ENCODE data around the gene PRSS53. TPM values are rescaled to one million over a fixed set of nuclear protein-coding genes. Genes with fewer than 3 reads are reported as not detected.

PRSS53 gene
- total and polyA plus RNA-seq, 2 experiments from 2014 or later = 0.36 to 2.7 TPM

- Mint-ChIP-seq H3K27me3 (ENCODE audit: insufficient read depth, low read depth, poor library complexity) (peaks cover 17% of the 10 kb centered on the region), H3K9me3 (no peaks in the 10 kb centered on the region; the same call in 1 of the 3 replicates), H3K4me3 (no peak overlapping the region), H3K4me1 (peaks cover 9% of the 10 kb centered on the region; the same call in 1 of the 3 replicates), H3K27ac (no peak overlapping the region), H3K36me3 (ENCODE audit: low read depth) (peaks cover 30% of the 10 kb centered on the region)
- Histone ChIP-seq H3K36me3 (ENCODE audit: insufficient read depth) (no peaks in the 10 kb centered on the region), H3K27me3 (ENCODE audit: insufficient read depth) (no peaks in the 10 kb centered on the region), H3K4me2 (no peak overlapping the region), H2AFZ (no peak overlapping the region), H3K9me2 (ENCODE audit: insufficient read depth) (no peaks in the 10 kb centered on the region), H3K4me3 (no peak overlapping the region), H4K20me1 (replicated peaks; ENCODE audit: insufficient read depth) (peaks cover 7% of the 10 kb centered on the region), H3K4me1 (ENCODE audit: insufficient read depth) (peaks cover 6% of the 10 kb centered on the region; the same call in 1 of the 2 replicates), H3K79me2 (replicated peaks; ENCODE audit: insufficient read depth) (no peaks in the 10 kb centered on the region; the same call in 1 of the 2 replicates), H3K27ac (ENCODE audit: low read depth) (no peak overlapping the region), H3F3A (replicated peaks; ENCODE audit: low read depth) (peaks cover 15% of the 10 kb centered on the region; the same call in 1 of the 2 replicates)
- DNase-seq (ENCODE audit: low spot score) (no peak), ATAC-seq (no peak)
- TF ChIP-seq EZH2 (IDR thresholded peaks at IDR 0.05; ENCODE audit: low read depth, unreplicated experiment) (no peak), CTCF (conservative IDR thresholded peaks at IDR 0.05; ENCODE audit: low read depth in 2 of 2) (no peak), EZH2phosphoT487 (IDR thresholded peaks at IDR 0.05; ENCODE audit: unreplicated experiment) (no peak), REST (IDR thresholded peaks at IDR 0.05; ENCODE audit: unreplicated experiment) (no peak), ZNF462 (CRISPR knock-in tag; IDR thresholded peaks at IDR 0.05) (no peak), CREB1 (CRISPR knock-in tag; IDR thresholded peaks at IDR 0.05; ENCODE audit: low read depth) (no peak), ZNF331 (CRISPR knock-in tag; IDR thresholded peaks at IDR 0.05; ENCODE audit: low read depth) (no peak), ZNF114 (CRISPR knock-in tag; IDR thresholded peaks at IDR 0.05) (no peak), STAT1 (IDR thresholded peaks at IDR 0.05; ENCODE audit: unreplicated experiment) (no peak), JUNB (IDR thresholded peaks at IDR 0.05; ENCODE audit: unreplicated experiment) (no peak), POLR2AphosphoS5 (IDR thresholded peaks at IDR 0.05; ENCODE audit: low read depth) (no peak)
- TF ChIP-seq, protein P1, sequence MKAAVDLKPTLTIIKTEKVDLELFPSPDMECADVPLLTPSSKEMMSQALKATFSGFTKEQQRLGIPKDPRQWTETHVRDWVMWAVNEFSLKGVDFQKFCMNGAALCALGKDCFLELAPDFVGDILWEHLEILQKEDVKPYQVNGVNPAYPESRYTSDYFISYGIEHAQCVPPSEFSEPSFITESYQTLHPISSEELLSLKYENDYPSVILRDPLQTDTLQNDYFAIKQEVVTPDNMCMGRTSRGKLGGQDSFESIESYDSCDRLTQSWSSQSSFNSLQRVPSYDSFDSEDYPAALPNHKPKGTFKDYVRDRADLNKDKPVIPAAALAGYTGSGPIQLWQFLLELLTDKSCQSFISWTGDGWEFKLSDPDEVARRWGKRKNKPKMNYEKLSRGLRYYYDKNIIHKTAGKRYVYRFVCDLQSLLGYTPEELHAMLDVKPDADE (IDR thresholded peaks at IDR 0.05) = no peak
Observed at GRCh38 chr16:31111881-31112466, 23.2 kb upstream of the PRSS53 start.
